Lower lobe of right lung (tissue), 2 donors: ENCODE results near the gene VPS45. TPM values are rescaled to one million over a fixed set of nuclear protein-coding genes. Genes with fewer than 3 reads are reported as not detected.
A peak's percentile ranks its signal among the peaks of the same experiment; 100 is the strongest.

ENCODE experiments used
- ATAC-seq, 2 donors: fragments of 200-7000 bp; cut with Tn5 transposase; one replicate each; pipeline ENCODE4 v1.9.1; 2020 to 2022; ENCODE audit warnings: mild to moderate bottlenecking in 2 of 2, moderate library complexity in 2 of 2
- DNase-seq: peaks from one replicate; pipeline ENCODE4 v3.0.0-alpha.2; 2020
- H3K27ac ChIP-seq: fragments of 200-600 bp; one replicate; pipeline ENCODE4 v1.8.0; 2022
- H3K27me3 ChIP-seq: fragments of 200-600 bp; one replicate; pipeline ENCODE4 v1.8.0; 2022; ENCODE audit warnings: low read depth
- H3K36me3 ChIP-seq: fragments of 200-600 bp; one replicate; pipeline ENCODE4 v1.8.0; 2022; ENCODE audit warnings: mild to moderate bottlenecking
- H3K4me1 ChIP-seq: fragments of 200-600 bp; one replicate; pipeline ENCODE4 v1.8.0; 2022
- H3K4me3 ChIP-seq: fragments of 200-600 bp; one replicate; pipeline ENCODE4 v1.8.0; 2022; ENCODE audit warnings: mild to moderate bottlenecking
- H3K9me3 ChIP-seq: fragments of 200-600 bp; one replicate; pipeline ENCODE4 v1.8.0; 2022
- intact Hi-C: fragments of 100-400 bp; cut with DNase I; formaldehyde crosslinking; loops from one replicate; pipeline ENCODE4 v1.11.0; 2022
- total RNA-seq: library from RNA; stranded (reverse); fragmentation: NEBNext Ultra II Directional; extraction: Animal tissue kit (Norgen Biotek cat#: 25700); gene quantifications from one replicate; pipeline ENCODE4 v1.2.1, GENCODE V29; 2021
- TF ChIP-seq, protein P1 (sequence below): fragments of 200-600 bp; IDR thresholded peaks from one replicate; pipeline ENCODE4 v1.8.0; 2022; ENCODE audit warnings: antibody characterized with exemption, mild to moderate bottlenecking
- donor health status: DM: no; HTN: yes; CAD: no; lungs with severe emphysema.

VPS45 gene
- total RNA-seq, 1 donor from 2014 or later, result 36.1 TPM

DNA sequence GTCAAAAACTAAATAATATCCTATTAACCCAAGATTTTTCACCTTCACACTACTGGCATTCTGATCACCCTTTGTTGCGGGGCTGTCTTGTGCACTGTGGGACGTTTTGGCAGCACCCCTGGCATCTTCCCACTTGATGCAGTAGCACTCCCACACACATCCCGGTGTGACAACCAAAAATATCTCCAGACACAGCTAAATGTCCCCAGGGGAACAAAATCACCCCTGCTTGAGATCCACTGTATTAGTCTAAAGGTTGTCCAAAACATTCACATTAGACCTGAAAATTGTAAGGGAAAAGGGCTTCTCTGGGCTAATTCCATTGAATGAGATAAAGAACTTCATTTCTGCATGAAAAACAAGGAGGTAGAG lies 120.0 kb downstream of the VPS45 start:
- no peaks in the 10 kb centered on the region for H3K9me3 ChIP-seq
- no peak overlapping the region for H3K27ac ChIP-seq
- ATAC-seq (peak; percentile 18 to 42), DNase-seq (no peak)
- no peaks in the 10 kb centered on the region for H3K27me3 ChIP-seq
- no peak overlapping the region for H3K4me3 ChIP-seq
- intact Hi-C loops, result no loop called here
- H3K36me3 ChIP-seq, result no peaks in the 10 kb centered on the region
- H3K4me1 ChIP-seq, result peaks cover 10% of the 10 kb centered on the region
- TF ChIP-seq, protein P1, sequence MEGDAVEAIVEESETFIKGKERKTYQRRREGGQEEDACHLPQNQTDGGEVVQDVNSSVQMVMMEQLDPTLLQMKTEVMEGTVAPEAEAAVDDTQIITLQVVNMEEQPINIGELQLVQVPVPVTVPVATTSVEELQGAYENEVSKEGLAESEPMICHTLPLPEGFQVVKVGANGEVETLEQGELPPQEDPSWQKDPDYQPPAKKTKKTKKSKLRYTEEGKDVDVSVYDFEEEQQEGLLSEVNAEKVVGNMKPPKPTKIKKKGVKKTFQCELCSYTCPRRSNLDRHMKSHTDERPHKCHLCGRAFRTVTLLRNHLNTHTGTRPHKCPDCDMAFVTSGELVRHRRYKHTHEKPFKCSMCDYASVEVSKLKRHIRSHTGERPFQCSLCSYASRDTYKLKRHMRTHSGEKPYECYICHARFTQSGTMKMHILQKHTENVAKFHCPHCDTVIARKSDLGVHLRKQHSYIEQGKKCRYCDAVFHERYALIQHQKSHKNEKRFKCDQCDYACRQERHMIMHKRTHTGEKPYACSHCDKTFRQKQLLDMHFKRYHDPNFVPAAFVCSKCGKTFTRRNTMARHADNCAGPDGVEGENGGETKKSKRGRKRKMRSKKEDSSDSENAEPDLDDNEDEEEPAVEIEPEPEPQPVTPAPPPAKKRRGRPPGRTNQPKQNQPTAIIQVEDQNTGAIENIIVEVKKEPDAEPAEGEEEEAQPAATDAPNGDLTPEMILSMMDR, result no peak

DNA sequence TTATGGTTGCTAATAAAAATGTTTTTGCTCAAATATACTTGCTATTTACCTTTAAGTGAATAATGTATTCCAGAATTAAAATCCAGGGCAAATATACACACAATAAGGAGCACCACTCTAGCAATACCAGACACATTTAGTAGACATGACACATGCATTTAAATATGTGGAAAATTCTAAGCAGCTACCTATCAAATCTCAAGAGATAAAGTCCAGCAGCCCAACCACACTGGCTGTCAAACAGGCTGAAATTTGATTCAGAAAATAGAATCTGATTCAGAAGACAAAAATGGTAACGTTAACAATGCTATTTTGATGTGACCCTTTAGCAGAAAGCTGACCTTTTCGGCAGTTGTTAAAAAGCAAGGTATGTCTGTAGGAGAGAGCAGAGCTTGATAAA lies 124.4 kb downstream of the VPS45 start:
- peak; percentile 54 to 82 for ATAC-seq
- no peaks in the 10 kb centered on the region for H3K36me3 ChIP-seq
- DNase-seq, result no peak
- H3K27ac ChIP-seq, result peak overlapping the region; percentile 20
- H3K9me3 ChIP-seq, result no peaks in the 10 kb centered on the region
- TF ChIP-seq, protein P1, result no peak
- peaks cover 8% of the 10 kb centered on the region for H3K4me1 ChIP-seq
- intact Hi-C loops, result no loop called here
- H3K4me3 ChIP-seq, result no peak overlapping the region
- H3K27me3 ChIP-seq, result no peaks in the 10 kb centered on the region

DNA sequence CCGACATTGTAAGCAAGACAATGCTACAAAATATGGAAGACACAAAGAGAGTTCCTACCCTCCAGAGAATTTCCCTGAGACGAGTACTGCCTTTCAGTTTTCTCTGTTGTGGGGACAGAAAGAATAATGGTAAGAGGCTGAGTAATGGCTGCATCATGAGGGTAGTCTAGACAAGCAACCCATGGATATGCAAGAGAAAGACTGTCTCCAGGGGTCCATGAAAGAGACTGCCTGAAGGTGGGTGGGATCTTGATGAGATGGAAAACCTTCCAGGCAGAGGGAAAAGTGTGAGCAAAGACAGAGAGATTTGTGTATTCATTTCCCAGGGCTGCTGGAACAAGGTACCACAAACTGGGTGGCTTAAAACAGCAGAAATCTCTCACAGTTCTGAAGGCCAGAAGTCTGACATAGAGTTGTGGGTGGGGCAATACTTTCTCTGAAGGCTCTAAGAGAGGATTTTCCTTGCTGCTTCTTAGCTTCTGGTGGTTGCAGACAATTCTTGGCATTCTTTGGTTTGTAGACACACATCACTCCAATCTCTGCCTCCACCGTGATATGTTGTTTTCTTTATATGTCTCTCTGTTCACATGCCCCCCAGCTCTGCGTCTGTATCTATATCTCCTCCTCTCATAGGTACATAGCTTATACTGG lies 126.9 kb downstream of the VPS45 start:
- Histone ChIP-seq H3K4me3 (no peak overlapping the region), H3K9me3 (no peaks in the 10 kb centered on the region), H3K27ac (no peak overlapping the region), H3K27me3 (no peaks in the 10 kb centered on the region), H3K36me3 (no peaks in the 10 kb centered on the region), H3K4me1 (no peaks in the 10 kb centered on the region)
- TF ChIP-seq, protein P1, result no peak
- intact Hi-C loops, result no loop called here
- ATAC-seq (no peak), DNase-seq (no peak)

Other genes with a start within 250 kb of the VPS45 start
- 11.5 TPM for gene BOLA1, start 168.2 kb upstream of the VPS45 start, total RNA-seq
- 0.86 TPM for gene SV2A, start 149.9 kb upstream of the VPS45 start, total RNA-seq
- 45.5 TPM for gene SF3B4, start 140.0 kb upstream of the VPS45 start, total RNA-seq
- 20.4 TPM for gene MTMR11, start 130.9 kb upstream of the VPS45 start, total RNA-seq
- gene OTUD7B, start 57.0 kb upstream of the VPS45 start, total RNA-seq, result 29.5 TPM
- 41.6 TPM for gene PLEKHO1, start 82.1 kb downstream of the VPS45 start, total RNA-seq
- gene ANP32E, start 168.3 kb downstream of the VPS45 start, total RNA-seq, result 27.9 TPM
- gene CA14, start 190.0 kb downstream of the VPS45 start, total RNA-seq, result 0.38 TPM
- gene APH1A, start 201.2 kb downstream of the VPS45 start, total RNA-seq, result 129 TPM
- 12.2 TPM for gene C1orf54, start 205.0 kb downstream of the VPS45 start, total RNA-seq
- gene CIART, start 214.8 kb downstream of the VPS45 start, total RNA-seq, result 6.2 TPM
- gene MRPS21, start 226.1 kb downstream of the VPS45 start, total RNA-seq, result 45.9 TPM